ENCODE measurements around the gene ITGB2.

ITGB2 gene

GRCh38 chr21:44890961-44891541 lies 29.6 kb downstream of the ITGB2 start:
- TF ChIP-seq TAF1 (IDR thresholded peaks at IDR 0.05; ENCODE audit: borderline replicate concordance, insufficient read depth, low read length), result no peak
- no peak for TF ChIP-seq SIN3A (IDR thresholded peaks at IDR 0.05; ENCODE audit: borderline replicate concordance, insufficient read depth, low read length)
- TF ChIP-seq, protein P1, sequence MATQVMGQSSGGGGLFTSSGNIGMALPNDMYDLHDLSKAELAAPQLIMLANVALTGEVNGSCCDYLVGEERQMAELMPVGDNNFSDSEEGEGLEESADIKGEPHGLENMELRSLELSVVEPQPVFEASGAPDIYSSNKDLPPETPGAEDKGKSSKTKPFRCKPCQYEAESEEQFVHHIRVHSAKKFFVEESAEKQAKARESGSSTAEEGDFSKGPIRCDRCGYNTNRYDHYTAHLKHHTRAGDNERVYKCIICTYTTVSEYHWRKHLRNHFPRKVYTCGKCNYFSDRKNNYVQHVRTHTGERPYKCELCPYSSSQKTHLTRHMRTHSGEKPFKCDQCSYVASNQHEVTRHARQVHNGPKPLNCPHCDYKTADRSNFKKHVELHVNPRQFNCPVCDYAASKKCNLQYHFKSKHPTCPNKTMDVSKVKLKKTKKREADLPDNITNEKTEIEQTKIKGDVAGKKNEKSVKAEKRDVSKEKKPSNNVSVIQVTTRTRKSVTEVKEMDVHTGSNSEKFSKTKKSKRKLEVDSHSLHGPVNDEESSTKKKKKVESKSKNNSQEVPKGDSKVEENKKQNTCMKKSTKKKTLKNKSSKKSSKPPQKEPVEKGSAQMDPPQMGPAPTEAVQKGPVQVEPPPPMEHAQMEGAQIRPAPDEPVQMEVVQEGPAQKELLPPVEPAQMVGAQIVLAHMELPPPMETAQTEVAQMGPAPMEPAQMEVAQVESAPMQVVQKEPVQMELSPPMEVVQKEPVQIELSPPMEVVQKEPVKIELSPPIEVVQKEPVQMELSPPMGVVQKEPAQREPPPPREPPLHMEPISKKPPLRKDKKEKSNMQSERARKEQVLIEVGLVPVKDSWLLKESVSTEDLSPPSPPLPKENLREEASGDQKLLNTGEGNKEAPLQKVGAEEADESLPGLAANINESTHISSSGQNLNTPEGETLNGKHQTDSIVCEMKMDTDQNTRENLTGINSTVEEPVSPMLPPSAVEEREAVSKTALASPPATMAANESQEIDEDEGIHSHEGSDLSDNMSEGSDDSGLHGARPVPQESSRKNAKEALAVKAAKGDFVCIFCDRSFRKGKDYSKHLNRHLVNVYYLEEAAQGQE (IDR thresholded peaks at IDR 0.05; ENCODE audit: insufficient read depth in 1 of 2, low read depth in 2 of 2, low read length in 2 of 2), result no peak
- no peak for TF ChIP-seq FOXP2 (optimal IDR thresholded peaks at IDR 0.05; ENCODE audit: borderline replicate concordance, extremely low read depth, extremely low read length, insufficient read depth)

GRCh38 chr21:44890338-44890931 lies 30.3 kb downstream of the ITGB2 start:
- TF ChIP-seq POLR2AphosphoS5 (IDR thresholded peaks at IDR 0.05; ENCODE audit: low read depth, low read length) (no peak), FOXP2 (optimal IDR thresholded peaks at IDR 0.05; ENCODE audit: borderline replicate concordance, extremely low read depth, extremely low read length, insufficient read depth) (no peak), SIN3A (IDR thresholded peaks at IDR 0.05; ENCODE audit: borderline replicate concordance, insufficient read depth, low read length) (no peak), TAF1 (IDR thresholded peaks at IDR 0.05; ENCODE audit: borderline replicate concordance, insufficient read depth, low read length) (no peak)
- TF ChIP-seq, protein P1 (IDR thresholded peaks at IDR 0.05; ENCODE audit: insufficient read depth in 1 of 2, low read depth in 2 of 2, low read length in 2 of 2), result no peak

DNA sequence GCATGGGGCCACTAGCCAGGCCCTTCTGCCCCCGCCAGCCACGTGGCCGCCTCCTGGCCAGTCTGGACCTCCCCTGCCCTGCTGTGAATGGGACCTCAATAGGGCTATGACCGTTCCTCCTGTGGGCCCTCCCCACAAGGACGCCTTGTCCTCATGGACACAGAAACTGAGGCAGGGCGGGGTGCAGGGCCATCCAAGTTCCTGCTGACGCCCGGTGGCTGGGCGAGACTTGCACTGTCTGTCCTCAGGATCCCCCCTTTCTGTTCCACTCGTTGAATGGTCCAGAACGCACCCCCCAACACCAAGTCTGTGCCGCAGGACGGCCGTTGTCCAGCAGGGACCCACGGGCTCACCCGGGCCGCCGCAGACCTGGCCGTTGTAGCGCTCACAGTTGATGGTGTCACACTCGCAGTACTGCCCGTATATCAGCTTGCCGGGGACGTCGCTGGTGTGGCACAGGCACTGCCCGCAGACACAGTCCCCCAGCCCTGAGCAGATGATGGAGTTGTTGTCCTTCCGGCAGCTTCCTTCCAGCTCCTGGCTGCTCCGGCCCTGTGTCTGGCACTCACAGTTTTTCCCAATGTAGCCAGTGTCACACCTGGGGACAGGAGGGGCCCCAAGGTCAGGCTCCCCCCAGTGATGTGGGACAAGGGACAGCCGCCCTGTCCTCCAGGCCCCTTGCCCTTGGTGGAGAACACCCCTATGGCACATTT lies 30.9 kb downstream of the ITGB2 start:
- no peak for TF ChIP-seq SIN3A (IDR thresholded peaks at IDR 0.05; ENCODE audit: borderline replicate concordance, insufficient read depth, low read length)
- TF ChIP-seq POLR2AphosphoS5 (IDR thresholded peaks at IDR 0.05; ENCODE audit: low read depth, low read length), result no peak
- TF ChIP-seq TAF1 (IDR thresholded peaks at IDR 0.05; ENCODE audit: borderline replicate concordance, insufficient read depth, low read length), result no peak
- TF ChIP-seq FOXP2 (optimal IDR thresholded peaks at IDR 0.05; ENCODE audit: borderline replicate concordance, extremely low read depth, extremely low read length, insufficient read depth), result no peak
- TF ChIP-seq, protein P1 (IDR thresholded peaks at IDR 0.05; ENCODE audit: insufficient read depth in 1 of 2, low read depth in 2 of 2, low read length in 2 of 2), result no peak

- TF ChIP-seq SIN3A (IDR thresholded peaks at IDR 0.05; ENCODE audit: borderline replicate concordance, insufficient read depth, low read length), result no peak
- no peak for TF ChIP-seq FOXP2 (optimal IDR thresholded peaks at IDR 0.05; ENCODE audit: borderline replicate concordance, extremely low read depth, extremely low read length, insufficient read depth)
- no peak for TF ChIP-seq TAF1 (IDR thresholded peaks at IDR 0.05; ENCODE audit: borderline replicate concordance, insufficient read depth, low read length)
- no peak for TF ChIP-seq POLR2AphosphoS5 (IDR thresholded peaks at IDR 0.05; ENCODE audit: low read depth, low read length)
- TF ChIP-seq, protein P1 (IDR thresholded peaks at IDR 0.05; ENCODE audit: insufficient read depth in 1 of 2, low read depth in 2 of 2, low read length in 2 of 2), result no peak
Measured at GRCh38 chr21:44888581-44889550, 31.8 kb downstream of the ITGB2 start.

All from PFSK-1 (cell line).